ENCODE measurements around the gene PINK1.
"Not testable (repeated sequence)": the region's sequence is repeated elsewhere in the genome, so short reads cannot be mapped to it uniquely, and the experiment has no call there.

PINK1 gene

GRCh38 chr1:20633190-20634064 is at the start of gene PINK1:
Gene PINK1, plus strand, starts transcription at chr1:20633458. Its CDS starts 91 bp downstream, at chr1:20633549.
- DNase-seq (ENCODE audit: low read depth in 2 of 2, low spot score in 1 of 2), result peak; percentile 52 to 71

GRCh38 chr1:20584890-20585289 is 48.4 kb upstream of the PINK1 start:
- DNase-seq (ENCODE audit: low read depth in 2 of 2, low spot score in 1 of 2), result no peak

GRCh38 chr1:20586953-20587660 is 46.2 kb upstream of the PINK1 start:
- DNase-seq (ENCODE audit: low read depth in 2 of 2, low spot score in 1 of 2), result no peak

GRCh38 chr1:20587661-20588053 is 45.6 kb upstream of the PINK1 start:
- no peak for DNase-seq (ENCODE audit: low read depth in 2 of 2, low spot score in 1 of 2)

GRCh38 chr1:20588634-20589225 is 44.5 kb upstream of the PINK1 start, which contains the start of gene CDA:
Gene CDA, plus strand, starts transcription at chr1:20589097. Its CDS starts 33 bp downstream, at chr1:20589130.
- DNase-seq (ENCODE audit: low read depth in 2 of 2, low spot score in 1 of 2), result no peak

- DNase-seq (ENCODE audit: low read depth in 2 of 2, low spot score in 1 of 2), result no peak
These were observed 43.7 kb upstream of the PINK1 start for GRCh38 chr1:20589331-20590278.

GRCh38 chr1:20590306-20590777 is 42.9 kb upstream of the PINK1 start:
- no peak for DNase-seq (ENCODE audit: low read depth in 2 of 2, low spot score in 1 of 2)

GRCh38 chr1:20593756-20594155 is 39.5 kb upstream of the PINK1 start:
- no peak for DNase-seq (ENCODE audit: low read depth in 2 of 2, low spot score in 1 of 2)

GRCh38 chr1:20594746-20595145 is 38.5 kb upstream of the PINK1 start:
- DNase-seq (ENCODE audit: low read depth in 2 of 2, low spot score in 1 of 2), result no peak

GRCh38 chr1:20596106-20596505 is 37.2 kb upstream of the PINK1 start:
- no peak for DNase-seq (ENCODE audit: low read depth in 2 of 2, low spot score in 1 of 2)

- no peak for DNase-seq (ENCODE audit: low read depth in 2 of 2, low spot score in 1 of 2)
These were observed 35.6 kb upstream of the PINK1 start for GRCh38 chr1:20597650-20598049.

- DNase-seq (ENCODE audit: low read depth in 2 of 2, low spot score in 1 of 2), result no peak
These were observed 33.1 kb upstream of the PINK1 start for GRCh38 chr1:20600156-20600555.

- DNase-seq (ENCODE audit: low read depth in 2 of 2, low spot score in 1 of 2), result no peak
These were observed 32.0 kb upstream of the PINK1 start for GRCh38 chr1:20601129-20601825.

GRCh38 chr1:20602851-20603450 is 30.3 kb upstream of the PINK1 start:
- DNase-seq (ENCODE audit: low read depth in 2 of 2, low spot score in 1 of 2), result no peak

GRCh38 chr1:20603504-20604464 is 29.5 kb upstream of the PINK1 start:
- no peak for DNase-seq (ENCODE audit: low read depth in 2 of 2, low spot score in 1 of 2)

- no peak for DNase-seq (ENCODE audit: low read depth in 2 of 2, low spot score in 1 of 2)
These were observed 28.6 kb upstream of the PINK1 start for GRCh38 chr1:20604678-20605077.

GRCh38 chr1:20606801-20607570 is 26.3 kb upstream of the PINK1 start:
- DNase-seq (ENCODE audit: low read depth in 2 of 2, low spot score in 1 of 2), result not testable (repeated sequence)

GRCh38 chr1:20609541-20609940 is 23.7 kb upstream of the PINK1 start:
- no peak for DNase-seq (ENCODE audit: low read depth in 2 of 2, low spot score in 1 of 2)

All from stimulated activated CD8-positive, alpha-beta memory T cell treated with anti-CD3 and anti-CD28 coated beads, Interleukin-4, amount 100 ng/mL, for 4 hours (primary cell).